WTC11 (cell line): ENCODE results near the gene SDHAF1.
A peak's percentile ranks its signal among the peaks of the same experiment; 100 is the strongest.

Source experiments
- CBFB ChIP-seq: sonication (generic); formaldehyde crosslinking; IDR thresholded peaks from 2 replicates; pipeline ENCODE4 v1.8.1; 2022; ENCODE audit warnings: mild to moderate bottlenecking, low read depth, missing genetic modification reagents
- CREB1 ChIP-seq: sonication (generic); formaldehyde crosslinking; IDR thresholded peaks from 2 replicates; pipeline ENCODE4 v1.8.0; 2023; ENCODE audit warnings: mild to moderate bottlenecking, missing genetic modification reagents
- CTCF ChIP-seq: fragments of 200-600 bp; IDR thresholded peaks from 2 replicates; pipeline ENCODE4 v1.8.0; 2022; ENCODE audit warnings: antibody characterized with exemption
- HMGXB4 ChIP-seq: sonication (generic); formaldehyde crosslinking; IDR thresholded peaks from 2 replicates; pipeline ENCODE4 v1.8.1; 2023; ENCODE audit warnings: mild to moderate bottlenecking, moderate library complexity, missing genetic modification reagents
- NFYB ChIP-seq: sonication (generic); formaldehyde crosslinking; conservative IDR thresholded peaks from 2 replicates; pipeline ENCODE4 v1.8.0; 2022; ENCODE audit warnings: low read depth, missing genetic modification reagents
- SP1 ChIP-seq: sonication (generic); formaldehyde crosslinking; conservative IDR thresholded peaks from 2 replicates; pipeline ENCODE4 v1.8.1; 2022; ENCODE audit warnings: missing genetic modification reagents
- ZNF512 ChIP-seq: sonication (generic); formaldehyde crosslinking; IDR thresholded peaks from 2 replicates; pipeline ENCODE4 v1.8.1; 2022; ENCODE audit warnings: missing genetic modification reagents, borderline replicate concordance

DNA sequence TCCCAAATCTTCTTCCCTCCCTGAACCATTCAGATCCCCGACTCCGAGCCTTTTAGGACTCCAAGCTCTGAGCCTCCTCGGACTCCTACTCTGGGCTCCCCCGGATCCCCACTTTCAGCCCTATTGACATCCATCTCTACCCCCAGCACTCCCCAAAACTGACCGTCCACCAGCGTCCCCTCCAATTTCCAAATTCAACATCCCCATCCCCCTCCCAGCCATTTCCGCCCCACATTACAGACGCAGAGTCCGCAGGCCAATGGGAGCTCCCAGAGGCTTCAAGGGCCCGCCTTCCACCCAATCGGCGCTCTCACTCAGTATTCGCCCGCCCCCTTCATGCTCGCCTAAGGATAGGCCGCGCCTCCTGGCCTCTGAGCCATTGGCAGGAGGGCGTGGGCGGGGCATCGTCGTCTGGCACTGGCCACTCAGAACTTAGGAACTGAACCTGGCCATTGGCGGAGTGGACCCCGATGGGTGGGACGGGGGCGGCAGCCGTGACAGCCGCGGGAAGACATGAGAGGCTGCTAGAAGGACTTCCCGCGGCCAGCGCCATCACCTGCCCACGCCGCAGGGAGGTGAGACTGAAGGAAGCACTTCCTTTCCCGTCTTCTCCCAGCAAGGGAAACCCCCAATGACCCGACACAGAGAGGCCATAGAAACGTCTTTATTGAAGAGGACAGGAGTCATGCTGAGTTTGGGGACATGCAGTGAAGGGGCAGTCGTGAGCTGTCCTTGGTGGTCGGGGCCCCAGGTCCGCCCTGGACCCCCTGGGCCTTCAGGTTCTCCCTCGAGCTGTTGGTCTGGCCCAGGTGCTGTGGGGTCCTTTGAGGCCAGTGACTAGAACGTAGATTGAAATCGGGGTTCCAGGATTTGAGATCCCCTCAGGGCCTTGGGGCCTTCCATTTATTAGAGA is 19.3 kb downstream of the SDHAF1 start, which contains the start of gene ALKBH6:
- TF ChIP-seq CREB1 (CRISPR knock-in tag), result no peak
- no peak for TF ChIP-seq CTCF
- peak; percentile 87 for TF ChIP-seq NFYB
- TF ChIP-seq HMGXB4 (CRISPR knock-in tag), result no peak
- no peak for TF ChIP-seq ZNF512 (CRISPR knock-in tag)
- TF ChIP-seq CBFB (CRISPR knock-in tag), result no peak
- peak; percentile 92 for TF ChIP-seq SP1 (CRISPR knock-in tag)
